Measurements from ENCODE around the gene CDK15. TPM values are rescaled to one million over a fixed set of nuclear protein-coding genes. Genes with fewer than 3 reads are reported as not detected.

The CDK15 gene
- total RNA-seq, 1 donor from 2014 or later, result not detected

GRCh38 chr2:201904538-201905420, 98.4 kb downstream of the CDK15 start:
- intact Hi-C loops (cut with micrococcal nuclease), result no loop called here

- intact Hi-C loops (cut with micrococcal nuclease), result no loop called here
Observed at GRCh38 chr2:201906777-201907562, 100.6 kb downstream of the CDK15 start.

GRCh38 chr2:201907563-201907881, 101.2 kb downstream of the CDK15 start:
- intact Hi-C loops (cut with micrococcal nuclease), result no loop called here

GRCh38 chr2:201908901-201909300, 102.6 kb downstream of the CDK15 start:
- intact Hi-C loops (cut with micrococcal nuclease), result no loop called here

GRCh38 chr2:201909348-201909747, 103.0 kb downstream of the CDK15 start:
- intact Hi-C loops (cut with micrococcal nuclease), result no loop called here

GRCh38 chr2:201909961-201910361, 103.6 kb downstream of the CDK15 start:
- intact Hi-C loops (cut with micrococcal nuclease), result no loop called here

- intact Hi-C loops (cut with micrococcal nuclease), result no loop called here
Observed at GRCh38 chr2:201911372-201911771, 105.0 kb downstream of the CDK15 start.

GRCh38 chr2:201913201-201913600, 106.9 kb downstream of the CDK15 start:
- intact Hi-C loops (cut with micrococcal nuclease), result no loop called here

- intact Hi-C loops (cut with micrococcal nuclease), result no loop called here
Observed at GRCh38 chr2:201915446-201915845, 109.1 kb downstream of the CDK15 start.

GRCh38 chr2:201916565-201916964, 110.2 kb downstream of the CDK15 start:
- intact Hi-C loops (cut with micrococcal nuclease), result no loop called here

- intact Hi-C loops (cut with micrococcal nuclease), result no loop called here
Observed at GRCh38 chr2:201918616-201919307, 112.4 kb downstream of the CDK15 start.

GRCh38 chr2:201919308-201919634, 112.9 kb downstream of the CDK15 start:
- intact Hi-C loops (cut with micrococcal nuclease), result no loop called here

- intact Hi-C loops (cut with micrococcal nuclease), result no loop called here
Observed at GRCh38 chr2:201923436-201924328, 117.3 kb downstream of the CDK15 start.

GRCh38 chr2:201924453-201924852, 118.1 kb downstream of the CDK15 start:
- intact Hi-C loops (cut with micrococcal nuclease), result no loop called here

GRCh38 chr2:201925056-201925455, 118.7 kb downstream of the CDK15 start:
- intact Hi-C loops (cut with micrococcal nuclease), result no loop called here

- intact Hi-C loops (cut with micrococcal nuclease), result no loop called here
Observed at GRCh38 chr2:201926067-201926466, 119.7 kb downstream of the CDK15 start.

GRCh38 chr2:201928363-201928762, 122.0 kb downstream of the CDK15 start:
- intact Hi-C loops (cut with micrococcal nuclease), result no loop called here

- intact Hi-C loops (cut with micrococcal nuclease), result no loop called here
Observed at GRCh38 chr2:201929281-201930026, 123.1 kb downstream of the CDK15 start.

GRCh38 chr2:201930043-201930442, 123.7 kb downstream of the CDK15 start:
- intact Hi-C loops (cut with micrococcal nuclease), result no loop called here

- intact Hi-C loops (cut with micrococcal nuclease), result no loop called here
Observed at GRCh38 chr2:201930831-201931230, 124.5 kb downstream of the CDK15 start.

All from T-helper 1 cell treated with Interleukin-12 subunit alpha and Interleukin-12 subunit beta and Interleukin-4 antibody, amounts not matched to agents 30 ng/mL and 1 ng/mL, for 36 hours (primary cell).